Measurements from ENCODE around the gene LPP.

- TF ChIP-seq CTCF (IDR thresholded peaks at IDR 0.05 in 2 of 3, conservative IDR thresholded peaks at IDR 0.05 in 1 of 3; ENCODE audit: control insufficient read depth in 2 of 3, extremely low read depth in 1 of 3, insufficient read depth in 1 of 3, low read depth in 3 of 3, low read length in 3 of 3), result no peak
- TF ChIP-seq CHD4 (IDR thresholded peaks at IDR 0.05), result no peak
- no peak for TF ChIP-seq EP300 (IDR thresholded peaks at IDR 0.05; ENCODE audit: borderline replicate concordance in 1 of 2, control insufficient read depth in 1 of 2, low read depth in 2 of 2, low read length in 2 of 2)
- TF ChIP-seq RAD51 (IDR thresholded peaks at IDR 0.05), result no peak
Measured at GRCh38 chr3:188661806-188662205, 507.8 kb downstream of the LPP start.

Data from GM12878 (cell line).